Activated CD4-positive, alpha-beta T cell treated with anti-CD3 and anti-CD28 coated beads, Interleukin-2, amount 50 U/mL, for 16 hours (primary cell): ENCODE results near the gene PPTC7.
"Not testable (repeated sequence)": the region's sequence is repeated elsewhere in the genome, so short reads cannot be mapped to it uniquely, and the experiment has no call there.

Experiments
- DNase-seq: peaks from one replicate; pipeline ENCODE4 v3.0.0-alpha.2; 2020

Gene PPTC7

GRCh38 chr12:110583137-110584059 lies at the start of gene PPTC7:
TSS of gene PPTC7 (minus strand) at chr12:110583318. CDS start at chr12:110583031, 287 bp downstream.
- DNase-seq: peak; percentile 98

- no peak for DNase-seq
These were observed 44.5 kb upstream of the PPTC7 start for GRCh38 chr12:110627500-110628195.

GRCh38 chr12:110622582-110622981 lies 39.5 kb upstream of the PPTC7 start:
- no peak for DNase-seq

DNA sequence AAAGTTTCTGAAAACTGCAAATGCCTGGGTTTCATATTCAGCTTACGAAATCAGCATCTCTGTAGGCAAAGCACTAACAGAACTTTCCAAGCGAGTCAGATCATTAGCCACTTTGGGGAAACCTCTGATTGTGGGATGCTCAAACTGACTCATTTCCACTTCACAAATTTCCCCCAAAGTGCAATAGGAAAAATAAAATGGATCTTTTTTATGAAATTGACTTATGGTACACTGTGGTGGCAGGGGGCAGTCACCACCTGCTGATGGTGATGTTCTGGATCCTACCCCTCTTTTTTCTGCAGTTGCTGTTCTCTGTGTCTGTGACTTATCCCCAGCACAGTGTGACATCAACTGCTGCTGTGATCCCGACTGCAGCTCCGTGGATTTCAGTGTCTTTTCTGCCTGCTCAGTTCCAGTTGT lies 36.4 kb upstream of the PPTC7 start:
- peak; percentile 81 for DNase-seq

GRCh38 chr12:110616471-110617115 lies 33.5 kb upstream of the PPTC7 start:
- no peak for DNase-seq

- DNase-seq: peak; percentile 20
These were observed 32.1 kb upstream of the PPTC7 start for GRCh38 chr12:110615171-110615570.

GRCh38 chr12:110613771-110614684 lies 30.9 kb upstream of the PPTC7 start, which contains the start of gene TCTN1:
TSS of gene TCTN1 (plus strand) at chr12:110614129. CDS start at chr12:110614183, 54 bp downstream.
- DNase-seq: peak; percentile 98

DNA sequence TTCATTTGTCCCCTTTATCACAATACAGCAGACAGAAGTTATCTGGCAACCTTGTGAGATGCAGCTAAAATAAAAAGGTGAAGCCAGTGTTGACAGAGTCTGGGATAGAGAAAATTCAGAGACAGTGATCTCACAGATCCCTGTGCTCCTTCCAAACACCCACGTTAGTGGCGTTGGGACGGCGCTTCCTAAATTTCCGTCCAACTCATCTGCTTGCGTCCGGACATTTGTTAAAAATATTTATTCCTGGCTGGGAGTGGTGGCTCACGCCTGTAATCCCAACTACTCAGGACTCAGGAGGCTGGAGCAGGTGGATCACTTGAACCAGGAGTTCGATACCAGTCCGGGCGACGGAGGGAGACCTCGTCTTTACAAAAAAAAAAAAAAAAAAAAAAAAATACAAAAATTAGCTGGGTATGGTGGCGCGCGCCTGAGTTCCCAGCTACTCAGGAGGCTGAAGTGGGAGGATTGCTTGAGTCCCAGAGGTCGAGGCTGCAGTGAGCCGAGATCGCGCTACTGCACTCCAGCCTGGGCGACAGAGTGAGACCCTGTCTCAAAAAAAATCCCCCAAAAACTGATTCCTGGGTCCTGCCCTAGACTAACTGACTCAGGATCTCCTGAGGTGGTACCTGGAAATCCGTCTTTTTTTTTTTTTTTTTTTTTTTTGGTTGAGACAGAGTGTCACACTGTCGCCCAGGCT lies 30.1 kb upstream of the PPTC7 start:
- no peak for DNase-seq

DNA sequence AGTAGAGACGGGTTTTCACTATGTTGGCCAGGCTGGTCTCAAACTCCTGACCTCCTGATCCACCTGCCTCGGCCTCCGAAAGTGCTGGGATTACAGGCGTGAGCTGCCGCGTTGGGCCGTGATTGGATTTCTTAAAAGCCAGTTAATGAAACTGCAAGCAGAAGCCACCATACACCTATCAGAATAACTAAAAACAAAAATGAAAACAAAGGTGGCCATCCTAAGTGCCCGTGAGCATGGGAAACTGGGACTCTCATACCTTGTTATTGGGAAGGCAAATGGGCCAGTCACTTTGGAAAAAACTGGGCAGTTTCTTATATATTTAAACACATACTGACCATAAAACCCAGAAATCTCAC lies 23.1 kb upstream of the PPTC7 start:
- DNase-seq: no peak

DNA sequence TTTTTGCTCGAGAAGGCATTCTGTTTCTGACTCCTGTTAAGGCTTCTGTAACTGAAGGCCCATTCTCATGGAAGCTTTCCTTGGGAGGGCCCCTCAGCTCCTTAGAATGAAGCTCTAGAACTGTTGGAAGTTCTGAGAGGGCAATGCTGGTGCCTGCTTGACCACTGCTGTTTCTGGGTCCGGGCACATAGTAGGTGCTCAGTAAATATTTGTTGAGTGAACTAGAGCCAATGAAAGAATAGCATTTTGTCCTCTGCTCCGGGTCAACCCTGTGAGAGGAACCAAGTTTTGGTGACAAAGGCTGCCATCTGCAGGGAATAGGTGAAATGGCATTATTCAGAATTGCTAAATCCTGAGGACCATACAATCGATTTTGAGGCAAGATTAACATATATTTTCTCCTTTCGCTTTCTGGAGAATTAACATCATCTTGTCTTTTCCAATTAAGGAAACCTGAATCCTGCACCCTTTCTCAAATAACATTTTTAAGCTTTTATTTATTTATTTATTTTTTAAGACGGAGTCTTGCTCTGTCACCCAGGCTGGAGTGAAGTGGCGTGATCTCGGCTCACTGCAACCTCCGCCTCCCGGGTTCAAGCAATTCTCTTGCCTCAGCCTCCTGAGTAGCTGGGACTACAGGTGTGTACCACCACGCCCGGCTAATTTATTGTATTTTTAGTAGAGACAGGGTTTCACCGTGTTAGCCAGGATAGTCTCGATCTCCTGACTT lies 19.1 kb upstream of the PPTC7 start:
- DNase-seq: peak; percentile 74

DNA sequence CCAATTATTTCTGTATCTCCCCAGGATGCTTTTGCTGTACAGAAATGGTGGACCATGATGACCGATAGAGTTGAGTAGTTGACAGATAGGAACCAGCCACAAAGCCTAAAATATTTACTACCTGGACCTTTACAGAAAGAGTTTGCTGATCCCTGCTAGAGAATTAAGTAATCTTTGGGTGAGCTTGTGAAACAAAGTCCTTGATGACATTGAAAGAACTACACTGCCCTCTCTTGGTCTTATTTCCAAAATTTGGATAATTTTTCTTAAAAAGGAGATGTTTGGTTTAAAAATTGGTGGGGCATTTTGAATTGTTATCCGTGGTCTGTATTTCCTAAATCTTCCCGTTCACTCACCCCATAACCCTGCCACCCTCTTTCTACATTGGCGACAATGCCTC lies 17.1 kb upstream of the PPTC7 start:
- peak; percentile 63 for DNase-seq

- DNase-seq: no peak
These were observed 16.2 kb upstream of the PPTC7 start for GRCh38 chr12:110599334-110599733.

DNA sequence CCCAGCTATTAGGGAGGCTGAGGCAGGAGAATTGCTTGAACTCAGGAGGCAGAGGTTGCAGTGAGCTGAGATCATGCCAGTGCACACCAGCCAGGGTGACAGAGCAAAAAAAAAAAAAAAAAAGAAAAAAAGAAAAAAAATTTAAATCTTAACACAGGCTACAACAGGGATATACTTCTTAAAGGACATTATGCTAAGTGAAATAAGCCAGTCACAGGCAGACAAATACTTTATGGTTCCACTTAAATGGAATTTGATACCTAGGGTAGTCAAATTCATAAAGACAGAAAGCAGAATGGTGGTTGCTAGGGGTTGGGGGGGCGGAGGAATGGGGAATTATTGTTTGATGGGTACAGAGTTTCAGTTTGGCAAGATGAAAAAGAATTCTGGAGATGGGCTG lies 14.8 kb upstream of the PPTC7 start:
- DNase-seq: no peak

DNA sequence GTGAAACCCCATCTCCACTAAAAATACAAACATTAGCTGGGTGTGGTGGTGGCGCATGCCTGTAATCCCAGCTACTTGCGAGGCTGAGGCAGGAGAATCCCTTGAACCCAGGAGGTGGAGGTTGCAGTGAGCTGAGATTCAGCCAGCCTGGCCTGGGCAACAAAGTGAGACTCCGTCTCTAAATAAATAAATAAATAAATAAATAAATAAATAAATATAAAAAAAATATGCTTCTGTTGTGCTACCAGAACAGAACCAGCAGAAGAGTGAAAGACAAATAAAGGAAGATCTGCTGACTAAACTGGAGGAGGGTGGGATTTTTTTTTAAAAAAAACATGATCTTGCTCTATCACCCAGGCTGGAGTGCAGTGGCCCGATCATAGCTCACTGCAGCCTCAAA lies 9.8 kb upstream of the PPTC7 start:
- not testable (repeated sequence) for DNase-seq

GRCh38 chr12:110592078-110592477 lies 9.0 kb upstream of the PPTC7 start:
- DNase-seq: no peak

DNA sequence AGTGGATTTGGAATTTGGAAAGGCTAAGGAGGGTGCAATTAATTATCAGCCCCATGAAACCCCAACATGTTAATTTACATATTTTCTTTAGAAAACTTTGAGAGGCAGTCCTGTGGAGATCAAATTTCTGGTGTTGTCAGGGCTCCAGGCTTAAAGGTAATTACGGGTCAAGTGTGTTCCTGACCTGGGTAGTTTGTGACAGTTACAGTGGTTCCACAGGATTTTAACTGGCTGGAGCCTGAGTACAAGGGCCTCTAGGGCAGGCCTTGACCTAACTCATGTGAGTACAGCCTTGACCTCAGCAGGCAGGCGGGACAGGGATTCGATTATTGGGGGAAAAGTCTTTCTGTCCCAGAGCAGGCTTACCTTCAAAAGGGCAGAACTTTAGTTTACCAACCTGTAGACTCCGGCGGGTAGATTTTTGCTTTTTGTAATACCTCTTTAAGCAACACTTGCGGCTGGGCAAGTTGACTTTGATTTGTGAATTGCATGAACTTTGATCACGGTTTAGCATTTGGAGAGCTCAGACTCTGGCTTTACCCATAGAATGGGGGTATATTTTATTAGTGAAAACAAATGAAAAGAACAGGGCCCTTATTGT lies 8.4 kb upstream of the PPTC7 start:
- DNase-seq: no peak

DNA sequence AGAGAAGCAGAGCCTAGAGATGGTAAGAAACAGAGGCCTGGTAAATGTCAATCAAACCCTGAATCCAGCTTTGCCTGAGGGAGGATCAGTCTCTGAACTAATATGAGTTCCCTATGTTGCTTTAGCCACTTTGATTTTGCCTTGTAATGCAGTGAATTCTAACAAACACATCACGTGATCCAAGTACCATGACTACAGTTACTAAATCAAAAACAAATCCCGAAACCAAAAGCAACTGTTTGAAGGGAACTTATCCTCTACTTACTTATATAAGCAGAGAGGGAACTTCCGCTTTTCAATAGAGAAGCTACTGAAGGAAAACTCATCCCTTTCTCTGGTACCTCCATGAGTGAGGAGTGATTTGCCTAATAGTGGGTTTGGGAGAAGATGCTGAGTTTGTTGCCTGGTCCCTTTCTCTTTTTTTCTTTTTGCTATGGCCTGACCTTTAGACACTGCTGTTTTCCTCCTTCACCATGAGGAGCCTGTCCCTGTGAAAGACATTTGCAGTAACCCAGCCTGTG lies 7.7 kb upstream of the PPTC7 start:
- DNase-seq: peak; percentile 80

GRCh38 chr12:110590059-110590458 lies 6.9 kb upstream of the PPTC7 start:
- no peak for DNase-seq

- DNase-seq: not testable (repeated sequence)
These were observed 4.0 kb upstream of the PPTC7 start for GRCh38 chr12:110587102-110587501.

- peak; percentile 73 for DNase-seq
These were observed 2.2 kb upstream of the PPTC7 start for GRCh38 chr12:110585231-110585799.
